HCT116 (cell line): ENCODE measurements around the gene SEC31A. TPM values are rescaled to one million over a fixed set of nuclear protein-coding genes. Genes with fewer than 3 reads are reported as not detected.
"Not testable (repeated sequence)": the region's sequence is repeated elsewhere in the genome, so short reads cannot be mapped to it uniquely, and the experiment has no call there.

Source experiments
- ATAC-seq: fragments of 200-7000 bp; cut with Tn5 transposase; 2 replicates; pipeline ENCODE4 v1.9.1; 2020; ENCODE audit warnings: mild to moderate bottlenecking, moderate library complexity
- BruUV-seq: library from RNA; stranded (reverse); fragments of 400-500 nt; replicated peaks from 2 replicates; lab custom pipeline; 2021; lab: Mats Ljungman, UMichigan
- CTCF ChIA-PET: fragments of 300-600 bp; sonication (Branson Sonifier 250); formaldehyde crosslinking; loops from one replicate; lab custom pipeline; 2021; ENCODE audit warnings: antibody characterized with exemption; lab: Charles Lee
- POLR2A ChIA-PET: fragments of 300-600, 350-600 bp; sonication (Branson Sonifier 250); formaldehyde crosslinking; loops from one replicate; lab custom pipeline; 2021; ENCODE audit warnings: antibody characterized with exemption; lab: Charles Lee
- RAD21 ChIA-PET, 2 experiments: fragments of 300-600 bp; sonication (Branson Sonifier 250); formaldehyde crosslinking; loops; one replicate each; lab custom pipeline; 2023; ENCODE audit warnings: low total read pairs in 2 of 2; ENCODE audit not compliant: uncharacterized antibody in 2 of 2, unreplicated experiment in 2 of 2, low non-redundant PET in 1 of 2; lab: Charles Lee
- DNase-seq: peaks from one replicate; pipeline ENCODE4 v3.0.0-alpha.2; 2010; ENCODE audit warnings: low read depth, low spot score
- H2AFZ ChIP-seq: fragments of 200-600 bp; shearing (Covaris generic), sonication (generic); 2 replicates; pipeline ENCODE4 v1.6.1; 2017; ENCODE audit warnings: low read depth, mixed run types, mixed read lengths, antibody characterized with exemption, low read length; ENCODE audit not compliant: poor library complexity, severe bottlenecking
- H3K27ac ChIP-seq: 2 replicates; pipeline ENCODE4 v1.5.1; 2012; ENCODE audit warnings: low read depth, low read length
- H3K27me3 ChIP-seq: fragments of 200-600 bp; sonication (generic); 2 replicates; pipeline ENCODE4 v1.6.1; 2016; ENCODE audit warnings: mixed run types, low read length, mixed read lengths; ENCODE audit not compliant: insufficient read depth
- H3K36me3 ChIP-seq, 2 experiments: fragments of 200-500 bp in 1 of 2; fragments of 200-600 bp in 1 of 2; sonication (Bioruptor generic) in 1 of 2; sonication (generic) in 1 of 2; 2 replicates each; pipeline versions ENCODE4 v1.5.1 to v1.6.1; 2014 to 2016; ENCODE audit warnings: low read length in 2 of 2, inconsistent platforms in 1 of 2, mixed read lengths in 1 of 2, mixed run types in 1 of 2; ENCODE audit not compliant: insufficient read depth in 2 of 2, control insufficient read depth in 1 of 2
- H3K4me1 ChIP-seq, 2 experiments: fragments of 200-600 bp in 1 of 2; sonication (generic) in 1 of 2; 2 replicates each; pipeline versions ENCODE4 v1.5.1 to v1.6.1; 2012 to 2017; ENCODE audit warnings: low read length in 2 of 2, inconsistent platforms in 1 of 2, mild to moderate bottlenecking in 1 of 2, mixed read lengths in 1 of 2, mixed run types in 1 of 2, moderate library complexity in 1 of 2; ENCODE audit not compliant: insufficient read depth in 2 of 2, control insufficient read depth in 1 of 2
- H3K4me2 ChIP-seq: fragments of 200-600 bp; sonication (generic); 2 replicates; pipeline ENCODE4 v1.6.1; 2017; ENCODE audit warnings: mixed run types, low read length, mixed read lengths
- H3K4me3 ChIP-seq, 2 experiments: fragments of 200-600 bp in 1 of 2; sonication (generic) in 1 of 2; replicated peaks in 1 of 2; 2 replicates each; pipeline ENCODE4 v1.5.1; 2011 to 2016; ENCODE audit warnings: low read length in 2 of 2, control low read depth in 1 of 2, low read depth in 1 of 2, mild to moderate bottlenecking in 1 of 2, mixed read lengths in 1 of 2, mixed run types in 1 of 2
- H3K79me2 ChIP-seq: fragments of 200-600 bp; sonication (generic); 2 replicates; pipeline ENCODE4 v1.6.1; 2017; ENCODE audit warnings: mild to moderate bottlenecking, mixed run types, low read length, moderate library complexity, mixed read lengths; ENCODE audit not compliant: insufficient read depth
- H3K9ac ChIP-seq: fragments of 200-600 bp; sonication (generic); 2 replicates; pipeline ENCODE4 v1.6.1; 2016; ENCODE audit warnings: low read length, mixed read lengths
- H3K9me2 ChIP-seq: fragments of 200-600 bp; sonication (generic), shearing (Covaris generic); 2 replicates; pipeline ENCODE4 v1.6.1; 2017; ENCODE audit warnings: mixed run types, mild to moderate bottlenecking, moderate library complexity; ENCODE audit not compliant: insufficient read depth
- H3K9me3 ChIP-seq, 2 experiments: fragments of 200-500 bp in 1 of 2; fragments of 200-600 bp in 1 of 2; sonication (Bioruptor generic) in 1 of 2; sonication (generic) in 1 of 2; 2 replicates each; pipeline ENCODE4 v1.6.1; 2014 to 2017; ENCODE audit warnings: low read length in 2 of 2, mixed read lengths in 2 of 2, inconsistent platforms in 1 of 2, low read depth in 1 of 2, mild to moderate bottlenecking in 1 of 2, mixed run types in 1 of 2, moderate library complexity in 1 of 2; ENCODE audit not compliant: control insufficient read depth in 1 of 2, insufficient read depth in 1 of 2
- H4K20me1 ChIP-seq: fragments of 200-600 bp; sonication (generic), shearing (Covaris generic); 2 replicates; pipeline ENCODE4 v1.6.1; 2017; ENCODE audit warnings: mixed run types, mild to moderate bottlenecking, moderate library complexity; ENCODE audit not compliant: insufficient read depth
- SIN3A ChIP-seq: IDR thresholded peaks from 2 replicates; pipeline ENCODE4 v1.6.1; 2012; ENCODE audit warnings: low read depth
- intact Hi-C: fragments of 100-400 bp; cut with micrococcal nuclease; formaldehyde crosslinking; loops from 2 replicates; pipeline ENCODE4 v1.10.0; 2022
- total RNA-seq: library from RNA; stranded (reverse); gene quantifications from one replicate; pipeline ENCODE4 v1.2.1, GENCODE V29; 2021; ENCODE audit not compliant: unreplicated experiment

The SEC31A gene
- total RNA-seq, 1 experiment from 2014 or later = 78.5 TPM

DNA sequence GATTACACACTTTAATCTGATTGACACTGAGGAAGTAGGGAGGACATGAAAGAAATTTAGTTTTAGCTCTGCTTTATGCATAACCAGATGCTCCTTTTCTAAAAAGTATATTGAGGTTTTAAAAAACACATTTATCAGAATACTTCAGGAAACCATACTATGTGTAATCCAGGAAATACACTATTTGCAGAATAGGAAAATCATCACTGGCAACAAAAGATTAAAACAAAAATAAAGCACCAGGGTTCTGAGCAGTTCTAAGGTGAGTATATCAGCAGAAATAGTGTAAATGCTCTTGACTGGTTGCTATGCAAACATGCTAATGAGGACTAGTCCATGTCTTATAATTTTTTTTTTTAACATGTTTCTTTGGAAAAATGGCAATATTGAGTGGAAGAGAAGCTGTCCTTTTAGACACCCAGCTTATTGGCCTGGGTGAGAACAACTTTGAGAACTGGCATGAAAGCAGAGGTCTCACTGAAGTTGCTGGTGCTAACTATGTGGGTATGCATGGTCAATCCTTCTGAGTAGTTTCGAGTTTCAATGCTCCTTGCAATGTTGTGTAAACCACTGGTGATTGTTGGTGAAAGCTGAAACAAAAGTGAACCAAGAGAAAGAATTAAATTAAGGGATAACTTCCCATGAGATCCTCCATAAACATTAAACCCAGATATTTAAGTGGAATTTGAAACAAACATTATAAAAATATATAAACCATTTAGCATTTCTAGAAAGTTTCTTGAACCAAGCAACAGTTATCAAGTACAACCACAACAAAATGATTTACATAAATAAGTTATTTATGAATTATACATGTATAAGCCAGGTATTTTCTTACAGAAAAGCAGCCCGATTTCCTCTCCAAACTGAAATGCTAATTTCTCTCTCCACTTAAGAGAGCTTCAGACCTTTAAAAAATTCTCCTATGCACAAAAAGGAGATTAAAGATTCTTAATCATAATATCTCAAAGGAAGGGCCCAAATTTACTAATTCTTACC is 72.0 kb downstream of the SEC31A start:
- Histone ChIP-seq H3K9ac (no peak overlapping the region), H3K4me2 (no peak overlapping the region), H3K4me3 (no peak overlapping the region), H3K27ac (no peak overlapping the region), H3K4me1 (no peaks in the 10 kb centered on the region), H3K36me3 (peaks cover 37 to 46% of the 10 kb centered on the region in 2 experiments), H3K79me2 (no peaks in the 10 kb centered on the region), H3K9me3 (no peaks in the 10 kb centered on the region), H4K20me1 (no peaks in the 10 kb centered on the region), H3K9me2 (no peaks in the 10 kb centered on the region), H2AFZ (no peak overlapping the region), H3K27me3 (no peaks in the 10 kb centered on the region)
- BruUV-seq = no TSS peak
- ChIA-PET CTCF (no interaction called here), POLR2A (no interaction called here), RAD21 (no interaction called here)
- intact Hi-C loops = no loop called here
- no peak for DNase-seq
- ATAC-seq = no peak
- no peak for TF ChIP-seq SIN3A

DNA sequence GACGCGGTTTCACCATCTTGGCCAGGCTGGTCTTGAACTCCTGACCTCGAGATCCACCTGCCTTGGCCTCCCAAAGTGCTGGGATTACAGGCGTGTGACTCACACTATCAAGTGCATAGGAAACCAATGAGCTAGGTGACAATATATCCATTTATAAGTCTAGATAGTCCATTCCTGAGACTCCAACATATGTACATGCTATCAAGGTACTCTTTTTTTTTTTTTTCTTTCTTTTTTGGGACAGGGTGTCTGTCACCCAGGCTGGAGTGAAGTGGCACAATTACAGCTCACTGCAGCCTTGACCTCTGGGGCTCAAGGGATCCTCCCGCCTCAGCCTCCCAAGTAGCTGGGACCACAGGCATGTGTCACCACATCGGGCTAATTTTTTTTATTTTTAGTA is 74.1 kb downstream of the SEC31A start:
- POLR2A ChIA-PET, ATAC-seq, RAD21 ChIA-PET, DNase-seq, H3K4me1 ChIP-seq, H4K20me1 ChIP-seq, CTCF ChIA-PET, H3K27me3 ChIP-seq, H3K9ac ChIP-seq, H3K4me2 ChIP-seq, H3K27ac ChIP-seq, H2AFZ ChIP-seq, H3K4me3 ChIP-seq, H3K9me3 ChIP-seq, H3K9me2 ChIP-seq, intact Hi-C loops, BruUV-seq, H3K79me2 ChIP-seq: not testable (repeated sequence)
- H3K36me3 ChIP-seq = peaks cover 22 to 28% of the 10 kb centered on the region in 2 experiments
